Left lung (tissue), 10 donors: ENCODE measurements around the gene IFT20. TPM values are rescaled to one million over a fixed set of nuclear protein-coding genes. Genes with fewer than 3 reads are reported as not detected.
A peak's percentile ranks its signal among the peaks of the same experiment; 100 is the strongest.

ENCODE experiments used
- ATAC-seq: fragments of 200-7000 bp; cut with Tn5 transposase; one replicate; pipeline ENCODE4 v1.9.1; 2020; ENCODE audit warnings: moderate library complexity
- DNase-seq, 4 donors: peaks; one replicate each; pipeline ENCODE4 v3.0.0-alpha.2; 2013 to 2020
- H3K27ac ChIP-seq, 2 donors: fragments of 200-600 bp; sonication (generic) in 1 of 2; one replicate each; pipeline versions ENCODE4 v1.5.0 to v1.8.0; 2020 to 2021
- H3K27me3 ChIP-seq, 2 donors: fragments of 200-600 bp; sonication (generic) in 1 of 2; one replicate each; pipeline versions ENCODE4 v1.5.0 to v1.8.0; 2020 to 2021
- H3K36me3 ChIP-seq, 2 donors: fragments of 200-600 bp; sonication (generic) in 1 of 2; one replicate each; pipeline versions ENCODE4 v1.5.0 to v1.8.0; 2020 to 2021
- H3K4me1 ChIP-seq, 2 donors: fragments of 200-600 bp; one replicate each; pipeline ENCODE4 v1.8.0; 2021
- H3K4me3 ChIP-seq, 2 donors: fragments of 200-600 bp; sonication (generic) in 1 of 2; one replicate each; pipeline versions ENCODE4 v1.5.0 to v1.8.0; 2020 to 2021; ENCODE audit warnings: mild to moderate bottlenecking in 1 of 2
- H3K9me3 ChIP-seq, 2 donors: fragments of 200-600 bp; sonication (generic) in 1 of 2; one replicate each; pipeline versions ENCODE4 v1.5.0 to v1.8.0; 2020 to 2021
- intact Hi-C, 2 donors: fragments of 100-400 bp; cut with DNase I; formaldehyde crosslinking; loops; one replicate each; pipeline versions ENCODE4 v1.11.2 to v1.14.2; 2022
- microRNA-seq, 2 donors: library from miRNA; unstranded; fragments of <30 nt; microRNA quantifications; one replicate each; pipeline ENCODE4, GENCODE V29; 2019
- polyA plus RNA-seq, 6 donors: library from polyadenylated mRNA; unstranded; fragments of 120-200 nt; gene quantifications; one replicate each; pipeline ENCODE4 v1.2.1, GENCODE V29; 2013; ENCODE audit not compliant: insufficient read length in 6 of 6
- total RNA-seq, 2 donors: library from RNA; stranded (reverse); fragmentation: NEBNext Ultra II Directional; extraction: Animal tissue kit (Norgen Biotek cat#: 25700); gene quantifications; one replicate each; pipeline ENCODE4 v1.2.1, GENCODE V29; 2021
- TF ChIP-seq, protein P1 (sequence below), 2 donors: fragments of 200-600 bp; sonication (generic) in 1 of 2; IDR thresholded peaks; one replicate each; pipeline versions ENCODE4 v1.5.0 to v1.8.0; 2021; ENCODE audit warnings: antibody characterized with exemption in 2 of 2
- donor health status: DM: no; HTN: yes; CAD: no.
- donor health status: DM: no; HTN: no; CAD: no.

The IFT20 gene
- total and polyA plus RNA-seq, 8 donors: 27.6 to 60.4 (median 54.2) TPM

DNA sequence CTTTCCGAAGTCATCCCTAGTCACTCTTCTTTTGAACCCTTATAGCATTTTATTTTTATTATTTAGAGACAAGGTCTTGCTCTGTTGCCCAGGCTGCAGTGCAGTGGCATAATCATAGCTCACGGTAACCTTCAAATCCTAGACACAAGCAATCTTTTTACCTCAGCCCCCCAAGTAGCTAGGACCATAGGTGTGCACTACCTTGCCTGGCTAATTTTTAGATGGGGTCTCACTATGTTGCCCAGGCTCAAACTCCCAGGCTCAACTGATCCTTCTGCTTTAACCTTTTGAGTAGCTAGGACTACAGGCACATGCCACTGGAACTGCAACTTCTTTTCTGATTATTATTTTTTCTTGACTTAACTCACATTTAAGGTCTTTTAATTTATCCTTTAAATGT, 49.3 kb downstream of the IFT20 start:
- Histone ChIP-seq H3K4me3 (no peak overlapping the region), H3K9me3 (no peaks in the 10 kb centered on the region)

DNA sequence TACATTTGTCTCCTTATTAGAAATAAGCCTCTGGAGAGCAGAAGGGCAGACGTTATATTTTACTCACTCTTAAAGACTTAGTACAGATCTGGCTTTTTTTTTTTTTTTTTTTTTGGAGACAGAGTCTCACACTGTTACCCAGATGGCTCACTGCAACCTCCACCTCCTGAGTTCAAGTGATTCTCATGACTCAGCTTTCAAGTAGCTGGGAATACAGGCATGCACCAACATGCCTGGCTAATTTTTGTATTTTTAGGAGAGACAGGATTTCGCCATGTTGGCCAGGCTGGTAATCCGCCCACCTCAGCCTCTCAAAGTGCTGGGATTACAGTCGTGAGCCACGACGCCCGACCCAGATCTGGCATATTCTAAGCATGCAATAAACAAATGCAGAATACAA, 52.7 kb downstream of the IFT20 start:
- Histone ChIP-seq H3K9me3 (no peaks in the 10 kb centered on the region), H3K27me3 (peaks cover 0 to 5% of the 10 kb centered on the region in 2 donors), H3K27ac (no peak overlapping the region), H3K4me3 (no peak overlapping the region), H3K36me3 (no peaks in the 10 kb centered on the region), H3K4me1 (no peaks in the 10 kb centered on the region)
- intact Hi-C loops: no loop called here
- ATAC-seq (peak; percentile 88), DNase-seq (no peak)
- TF ChIP-seq, protein P1, sequence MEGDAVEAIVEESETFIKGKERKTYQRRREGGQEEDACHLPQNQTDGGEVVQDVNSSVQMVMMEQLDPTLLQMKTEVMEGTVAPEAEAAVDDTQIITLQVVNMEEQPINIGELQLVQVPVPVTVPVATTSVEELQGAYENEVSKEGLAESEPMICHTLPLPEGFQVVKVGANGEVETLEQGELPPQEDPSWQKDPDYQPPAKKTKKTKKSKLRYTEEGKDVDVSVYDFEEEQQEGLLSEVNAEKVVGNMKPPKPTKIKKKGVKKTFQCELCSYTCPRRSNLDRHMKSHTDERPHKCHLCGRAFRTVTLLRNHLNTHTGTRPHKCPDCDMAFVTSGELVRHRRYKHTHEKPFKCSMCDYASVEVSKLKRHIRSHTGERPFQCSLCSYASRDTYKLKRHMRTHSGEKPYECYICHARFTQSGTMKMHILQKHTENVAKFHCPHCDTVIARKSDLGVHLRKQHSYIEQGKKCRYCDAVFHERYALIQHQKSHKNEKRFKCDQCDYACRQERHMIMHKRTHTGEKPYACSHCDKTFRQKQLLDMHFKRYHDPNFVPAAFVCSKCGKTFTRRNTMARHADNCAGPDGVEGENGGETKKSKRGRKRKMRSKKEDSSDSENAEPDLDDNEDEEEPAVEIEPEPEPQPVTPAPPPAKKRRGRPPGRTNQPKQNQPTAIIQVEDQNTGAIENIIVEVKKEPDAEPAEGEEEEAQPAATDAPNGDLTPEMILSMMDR (IDR thresholded peaks at IDR 0.05): no peak

More for the DNA sequence above, 49.3 kb downstream of the IFT20 start:
- TF ChIP-seq, protein P1 (IDR thresholded peaks at IDR 0.05): no peak
- no peaks in the 10 kb centered on the region for H3K4me1 ChIP-seq
- H3K27ac ChIP-seq: no peak overlapping the region
- intact Hi-C loops: no loop called here
- ATAC-seq (no peak), DNase-seq (no peak)
- H3K27me3 ChIP-seq: peaks cover 0 to 2% of the 10 kb centered on the region in 2 donors
- H3K36me3 ChIP-seq: no peaks in the 10 kb centered on the region

DNA sequence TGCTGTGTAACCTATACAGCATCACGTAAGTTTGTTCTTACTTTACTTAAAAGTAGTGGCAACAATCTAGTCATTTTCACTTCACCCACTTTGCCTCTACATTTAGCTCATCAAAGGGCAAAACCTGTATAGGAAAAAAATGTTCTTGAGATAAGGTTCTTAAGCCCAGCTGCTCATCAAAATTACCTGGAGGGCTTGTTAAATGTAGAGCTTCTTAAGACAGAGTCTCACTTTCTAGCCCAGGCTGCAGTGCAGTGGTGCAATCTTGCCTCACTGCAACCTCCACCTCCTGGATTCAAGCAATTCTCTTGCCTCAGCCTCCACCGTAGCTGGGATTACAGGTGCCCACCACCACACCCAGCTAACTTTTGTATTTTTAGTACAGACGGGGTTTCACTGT, 54.4 kb downstream of the IFT20 start:
- ATAC-seq: no peak
- Histone ChIP-seq H3K27me3 (peaks cover 0 to 16% of the 10 kb centered on the region in 2 donors), H3K4me1 (no peaks in the 10 kb centered on the region), H3K36me3 (no peaks in the 10 kb centered on the region), H3K4me3 (no peak overlapping the region), H3K9me3 (no peaks in the 10 kb centered on the region), H3K27ac (no peak overlapping the region)
- TF ChIP-seq, protein P1 (IDR thresholded peaks at IDR 0.05): no peak
- intact Hi-C loops: no loop called here
- DNase-seq: no peak

DNA sequence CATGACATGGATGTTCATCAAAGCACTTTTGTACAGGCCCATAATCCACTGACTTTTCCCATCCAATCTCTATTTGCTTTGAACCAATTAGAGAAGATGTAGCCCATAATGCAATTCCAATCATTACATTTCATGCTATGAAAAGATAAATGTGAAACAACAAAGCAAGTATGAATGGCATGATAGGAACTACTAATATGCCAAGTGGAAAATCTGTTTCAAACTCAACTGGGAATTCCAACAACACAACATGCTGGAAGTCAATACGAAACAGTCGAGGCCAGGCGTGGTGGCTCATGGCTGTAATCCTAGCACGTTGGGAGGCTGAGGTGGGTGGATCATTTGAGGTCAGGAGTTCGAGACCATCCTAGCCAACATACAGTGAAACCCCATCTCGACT, 55.9 kb downstream of the IFT20 start:
- intact Hi-C loops: no loop called here
- ATAC-seq (no peak), DNase-seq (no peak)
- Histone ChIP-seq H3K27me3 (peaks cover 0 to 21% of the 10 kb centered on the region in 2 donors), H3K9me3 (no peaks in the 10 kb centered on the region), H3K4me1 (no peaks in the 10 kb centered on the region), H3K4me3 (no peak overlapping the region), H3K27ac (no peak overlapping the region), H3K36me3 (no peaks in the 10 kb centered on the region)
- TF ChIP-seq, protein P1 (IDR thresholded peaks at IDR 0.05): no peak

Small RNA genes within 50 kb of the gene (microRNA-seq; reads per million reads assigned to microRNA genes)
- gene MIR4723: 0.82 to 1.0 reads per million in 2 donors

Other genes starting within 250 kb of the IFT20 start
- gene TMEM97, start 16.3 kb downstream of the IFT20 start, total RNA-seq: 10 to 100 TPM; 27.0 to 69.3 TPM
- 10 to 100 TPM; 39.6 to 53.9 (median 45.0) TPM for gene TMEM97, start 16.3 kb downstream of the IFT20 start, polyA plus RNA-seq
- 10 to 100 TPM; 57.6 to 80.7 TPM for gene TNFAIP1, start 289 bp upstream of the IFT20 start, total RNA-seq
- gene TNFAIP1, start 289 bp upstream of the IFT20 start, polyA plus RNA-seq: 10 to 100 TPM; 34.2 to 41.6 (median 40.2) TPM
- 10 to 100 TPM; 65.6 to 76.8 TPM for gene POLDIP2, start 22.1 kb upstream of the IFT20 start, total RNA-seq
- gene POLDIP2, start 22.1 kb upstream of the IFT20 start, polyA plus RNA-seq: 10 to 100 TPM; 56.0 to 67.8 (median 62.1) TPM
- not detected for gene SEBOX, start 29.7 kb upstream of the IFT20 start, total RNA-seq
- gene SEBOX, start 29.7 kb upstream of the IFT20 start, polyA plus RNA-seq: not detected
- gene VTN, start 34.8 kb upstream of the IFT20 start, total RNA-seq: 1 to 10 TPM in 1 of 2 donors, under 1 TPM in 1; 0.50 to 1.6 TPM
- 1 to 10 TPM in 2 of 6 donors, under 1 TPM in 4; 0.42 to 2.2 (median 0.94) TPM for gene VTN, start 34.8 kb upstream of the IFT20 start, polyA plus RNA-seq
- 10 to 100 TPM; 12.9 to 19.9 TPM for gene SARM1, start 36.2 kb upstream of the IFT20 start, total RNA-seq
- 10 to 100 TPM; 11.7 to 15.3 (median 12.9) TPM for gene SARM1, start 36.2 kb upstream of the IFT20 start, polyA plus RNA-seq
- gene SLC46A1, start 70.7 kb upstream of the IFT20 start, total RNA-seq: 10 to 100 TPM; 23.7 to 28.8 TPM
- 10 to 100 TPM in 3 of 6 donors, 1 to 10 TPM in 3; 7.9 to 12.1 (median 10.5) TPM for gene SLC46A1, start 70.7 kb upstream of the IFT20 start, polyA plus RNA-seq
- gene SLC13A2, start 138.2 kb upstream of the IFT20 start, total RNA-seq: not detected
- under 1 TPM; 0.13 to 0.60 (median 0.42) TPM for gene SLC13A2, start 138.2 kb upstream of the IFT20 start, polyA plus RNA-seq
- under 1 TPM; 0.18 to 0.29 TPM for gene FOXN1, start 170.9 kb upstream of the IFT20 start, total RNA-seq
- gene FOXN1, start 170.9 kb upstream of the IFT20 start, polyA plus RNA-seq: under 1 TPM; 0.06 to 0.23 (median 0.15) TPM
- 10 to 100 TPM; 25.7 to 28.9 TPM for gene UNC119, start 217.2 kb upstream of the IFT20 start, total RNA-seq
- 10 to 100 TPM; 29.1 to 36.7 (median 35.9) TPM for gene UNC119, start 217.2 kb upstream of the IFT20 start, polyA plus RNA-seq
- 10 to 100 TPM; 59.6 to 63.3 TPM for gene PIGS, start 236.1 kb upstream of the IFT20 start, total RNA-seq
- 10 to 100 TPM; 57.9 to 66.6 (median 64.0) TPM for gene PIGS, start 236.1 kb upstream of the IFT20 start, polyA plus RNA-seq
- 10 to 100 TPM; 10.9 to 15.2 TPM for gene ALDOC, start 241.4 kb upstream of the IFT20 start, total RNA-seq
- 10 to 100 TPM; 17.7 to 25.5 (median 20.8) TPM for gene ALDOC, start 241.4 kb upstream of the IFT20 start, polyA plus RNA-seq